T-helper 1 cell treated with Interleukin-12 subunit alpha and Interleukin-12 subunit beta and Interleukin-4 antibody, amounts not matched to agents 30 μg/mL and 1 μg/mL, for 36 hours (primary cell): ENCODE measurements around the gene CNTN1.

Source experiments
- H3K27ac Mint-ChIP-seq: one replicate; pipeline ENCODE4 v1.8.0; 2021; ENCODE audit warnings: mild to moderate bottlenecking, mixed read lengths
- H3K27me3 Mint-ChIP-seq: one replicate; pipeline ENCODE4 v1.8.0; 2021; ENCODE audit warnings: low read depth, mixed read lengths
- H3K36me3 Mint-ChIP-seq: one replicate; pipeline ENCODE4 v1.8.0; 2021; ENCODE audit warnings: low read depth, mixed read lengths
- H3K4me1 Mint-ChIP-seq: one replicate; pipeline ENCODE4 v1.8.0; 2021; ENCODE audit warnings: low read depth, mixed read lengths
- H3K4me3 Mint-ChIP-seq: one replicate; pipeline ENCODE4 v1.8.0; 2021; ENCODE audit warnings: mild to moderate bottlenecking, moderate library complexity, mixed read lengths
- H3K9me3 Mint-ChIP-seq: one replicate; pipeline ENCODE4 v1.8.0; 2021; ENCODE audit warnings: mixed read lengths

CNTN1 gene

GRCh38 chr12:40903040-40903439, 210.8 kb downstream of the CNTN1 start:
- Mint-ChIP-seq H3K4me3 (no peak overlapping the region), H3K27ac (no peak overlapping the region), H3K27me3 (no peaks in the 10 kb centered on the region), H3K9me3 (no peaks in the 10 kb centered on the region), H3K36me3 (no peaks in the 10 kb centered on the region), H3K4me1 (no peaks in the 10 kb centered on the region)

GRCh38 chr12:40907115-40907527, 214.9 kb downstream of the CNTN1 start:
- Mint-ChIP-seq H3K27ac (no peak overlapping the region), H3K9me3 (no peaks in the 10 kb centered on the region)

DNA sequence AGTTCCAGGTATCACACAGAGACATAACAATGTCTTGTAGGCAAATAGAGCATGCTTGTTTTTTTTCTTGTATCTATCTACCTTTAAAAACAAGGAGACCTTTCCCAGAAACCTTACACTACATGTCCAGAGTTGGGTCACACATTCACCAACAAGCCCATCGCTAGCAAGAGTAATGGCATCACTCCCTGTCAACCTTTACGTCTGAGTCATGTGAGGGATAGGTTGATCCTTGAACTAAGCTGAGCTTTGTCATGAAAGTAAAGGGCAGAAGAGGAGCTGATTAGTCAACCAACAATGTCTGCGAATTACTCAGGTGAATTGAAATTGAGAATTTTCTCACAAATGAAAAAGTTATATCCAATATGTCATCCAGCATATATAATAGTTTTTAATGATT, 219.4 kb downstream of the CNTN1 start:
- Mint-ChIP-seq H3K36me3 (no peaks in the 10 kb centered on the region), H3K4me3 (no peak overlapping the region), H3K4me1 (no peaks in the 10 kb centered on the region), H3K9me3 (no peaks in the 10 kb centered on the region), H3K27ac (no peak overlapping the region), H3K27me3 (no peaks in the 10 kb centered on the region)

More at GRCh38 chr12:40907115-40907527, 214.9 kb downstream of the CNTN1 start:
- Mint-ChIP-seq H3K36me3 (no peaks in the 10 kb centered on the region), H3K27me3 (no peaks in the 10 kb centered on the region), H3K4me3 (no peak overlapping the region), H3K4me1 (no peaks in the 10 kb centered on the region)

- no peaks in the 10 kb centered on the region for H3K9me3 Mint-ChIP-seq
- H3K36me3 Mint-ChIP-seq, result no peaks in the 10 kb centered on the region
- peaks cover 3% of the 10 kb centered on the region for H3K4me1 Mint-ChIP-seq
- no peak overlapping the region for H3K4me3 Mint-ChIP-seq
- H3K27ac Mint-ChIP-seq, result no peak overlapping the region
- peaks cover 3% of the 10 kb centered on the region for H3K27me3 Mint-ChIP-seq
These were observed 222.9 kb downstream of the CNTN1 start for GRCh38 chr12:40915172-40915571.

DNA sequence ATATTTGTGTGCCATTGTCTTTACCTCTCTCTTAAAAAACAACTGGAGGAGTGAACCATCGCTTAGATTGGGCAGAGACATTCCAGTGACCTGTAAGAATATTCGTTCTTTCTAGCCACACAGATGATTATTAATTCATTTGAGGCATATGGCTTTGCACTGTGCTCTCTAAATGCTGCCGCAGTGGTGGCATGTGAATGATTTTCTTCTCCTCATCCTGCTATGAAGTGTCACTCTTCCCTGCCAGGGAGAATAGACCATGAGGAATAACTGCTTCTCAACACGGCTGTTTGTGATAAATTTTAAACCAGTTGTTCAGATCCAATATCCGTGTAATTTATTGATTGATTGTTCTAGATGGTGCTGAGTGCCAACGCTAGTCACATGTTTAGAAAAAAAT, 225.3 kb downstream of the CNTN1 start:
- H3K4me1 Mint-ChIP-seq, result peaks cover 3% of the 10 kb centered on the region
- no peak overlapping the region for H3K27ac Mint-ChIP-seq
- H3K36me3 Mint-ChIP-seq, result no peaks in the 10 kb centered on the region
- no peaks in the 10 kb centered on the region for H3K9me3 Mint-ChIP-seq
- peaks cover 3% of the 10 kb centered on the region for H3K27me3 Mint-ChIP-seq
- H3K4me3 Mint-ChIP-seq, result no peak overlapping the region

GRCh38 chr12:40921563-40922163, 229.4 kb downstream of the CNTN1 start:
- Mint-ChIP-seq H3K4me1 (peaks cover 3% of the 10 kb centered on the region), H3K27ac (no peak overlapping the region), H3K36me3 (no peaks in the 10 kb centered on the region), H3K9me3 (no peaks in the 10 kb centered on the region), H3K27me3 (peaks cover 3% of the 10 kb centered on the region), H3K4me3 (no peak overlapping the region)

GRCh38 chr12:40937891-40938290, 245.7 kb downstream of the CNTN1 start:
- Mint-ChIP-seq H3K4me1 (no peaks in the 10 kb centered on the region), H3K27me3 (no peaks in the 10 kb centered on the region), H3K36me3 (no peaks in the 10 kb centered on the region), H3K27ac (no peak overlapping the region), H3K4me3 (no peak overlapping the region), H3K9me3 (no peaks in the 10 kb centered on the region)

- Mint-ChIP-seq H3K4me3 (no peak overlapping the region), H3K27ac (no peak overlapping the region), H3K27me3 (no peaks in the 10 kb centered on the region), H3K4me1 (no peaks in the 10 kb centered on the region), H3K36me3 (no peaks in the 10 kb centered on the region), H3K9me3 (no peaks in the 10 kb centered on the region)
These were observed 250.1 kb downstream of the CNTN1 start for GRCh38 chr12:40942326-40942725.

DNA sequence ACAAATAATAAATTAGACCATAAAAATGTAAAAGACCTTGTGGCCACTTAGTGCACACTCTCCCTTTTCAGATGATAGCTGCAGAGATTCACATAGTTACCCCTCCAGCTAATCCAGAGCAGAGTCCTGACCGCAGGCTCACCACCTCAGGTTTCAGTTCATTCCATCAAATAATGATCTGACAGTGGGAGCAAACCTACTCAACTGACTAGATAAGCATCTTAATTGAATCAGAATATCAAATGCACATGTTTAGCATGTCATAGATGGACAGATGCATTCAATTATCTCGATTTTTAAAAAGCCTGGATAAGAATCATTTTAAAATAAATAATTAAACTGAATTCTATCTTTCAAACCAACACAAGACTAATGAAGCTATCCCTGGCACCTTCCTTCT, 253.5 kb downstream of the CNTN1 start:
- Mint-ChIP-seq H3K27me3 (no peaks in the 10 kb centered on the region), H3K9me3 (no peaks in the 10 kb centered on the region), H3K36me3 (no peaks in the 10 kb centered on the region), H3K4me3 (no peak overlapping the region), H3K4me1 (no peaks in the 10 kb centered on the region), H3K27ac (no peak overlapping the region)

DNA sequence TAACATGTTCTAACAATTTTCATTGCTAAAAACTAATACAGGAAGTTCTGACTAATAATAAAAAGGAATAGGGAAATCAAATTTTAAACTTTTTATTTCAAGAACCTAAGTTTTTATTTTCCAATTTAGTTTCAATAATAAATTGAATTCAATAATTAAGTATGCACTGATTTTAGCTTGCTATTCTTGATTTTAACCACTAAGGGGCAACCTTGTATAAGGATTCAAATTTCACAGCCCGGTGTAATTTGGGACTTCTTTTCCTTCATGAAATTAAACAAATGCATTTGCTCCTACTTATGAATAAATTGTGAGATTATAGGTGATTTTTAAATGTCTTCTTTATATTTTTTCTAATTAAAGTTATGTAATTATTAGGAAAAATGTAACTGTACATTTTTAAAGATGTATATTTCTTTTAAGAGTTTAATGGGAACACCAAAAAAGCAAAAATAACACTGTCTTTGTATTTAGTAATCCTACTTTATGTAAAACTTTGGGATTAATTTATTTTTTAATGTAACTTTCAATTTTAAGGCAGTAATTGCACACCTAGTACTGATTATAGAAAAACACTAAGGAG, 254.5 kb downstream of the CNTN1 start:
- H3K4me3 Mint-ChIP-seq, result no peak overlapping the region
- H3K4me1 Mint-ChIP-seq, result no peaks in the 10 kb centered on the region
- H3K36me3 Mint-ChIP-seq, result no peaks in the 10 kb centered on the region
- no peaks in the 10 kb centered on the region for H3K9me3 Mint-ChIP-seq
- H3K27ac Mint-ChIP-seq, result no peak overlapping the region
- no peaks in the 10 kb centered on the region for H3K27me3 Mint-ChIP-seq

GRCh38 chr12:40947797-40948196, 255.6 kb downstream of the CNTN1 start:
- no peaks in the 10 kb centered on the region for H3K27me3 Mint-ChIP-seq
- H3K36me3 Mint-ChIP-seq, result no peaks in the 10 kb centered on the region
- no peak overlapping the region for H3K4me3 Mint-ChIP-seq
- H3K9me3 Mint-ChIP-seq, result no peaks in the 10 kb centered on the region
- H3K27ac Mint-ChIP-seq, result no peak overlapping the region
- no peaks in the 10 kb centered on the region for H3K4me1 Mint-ChIP-seq

- H3K36me3 Mint-ChIP-seq, result no peaks in the 10 kb centered on the region
- no peaks in the 10 kb centered on the region for H3K4me1 Mint-ChIP-seq
- H3K27ac Mint-ChIP-seq, result no peak overlapping the region
These were observed 260.8 kb downstream of the CNTN1 start for GRCh38 chr12:40953076-40953475.

DNA sequence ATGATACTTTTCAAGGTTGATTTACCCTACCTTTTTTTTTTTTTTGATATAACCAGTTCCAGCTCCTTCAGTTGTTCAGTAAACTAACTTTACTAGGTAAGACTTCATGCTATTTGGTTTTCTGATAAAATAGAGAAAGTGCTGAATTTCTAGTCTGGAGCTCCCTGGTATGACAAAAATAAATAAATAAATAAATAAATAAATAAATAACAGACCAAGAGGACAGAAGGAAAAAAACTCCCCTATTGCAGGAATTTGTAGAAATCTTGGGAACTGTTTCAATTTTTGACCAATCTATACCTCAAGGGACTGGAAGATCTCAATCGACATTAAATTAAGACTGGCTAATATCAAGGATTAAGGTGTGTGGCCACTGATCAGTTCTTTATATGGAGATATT, 265.2 kb downstream of the CNTN1 start:
- Mint-ChIP-seq H3K27ac (no peak overlapping the region), H3K9me3 (no peaks in the 10 kb centered on the region), H3K27me3 (no peaks in the 10 kb centered on the region), H3K36me3 (no peaks in the 10 kb centered on the region), H3K4me1 (no peaks in the 10 kb centered on the region), H3K4me3 (no peak overlapping the region)

More at GRCh38 chr12:40953076-40953475, 260.8 kb downstream of the CNTN1 start:
- Mint-ChIP-seq H3K4me3 (no peak overlapping the region), H3K27me3 (no peaks in the 10 kb centered on the region), H3K9me3 (no peaks in the 10 kb centered on the region)

- Mint-ChIP-seq H3K9me3 (no peaks in the 10 kb centered on the region), H3K4me3 (no peak overlapping the region), H3K27me3 (no peaks in the 10 kb centered on the region), H3K4me1 (no peaks in the 10 kb centered on the region), H3K36me3 (no peaks in the 10 kb centered on the region), H3K27ac (no peak overlapping the region)
These were observed 266.8 kb downstream of the CNTN1 start for GRCh38 chr12:40959041-40959440.

DNA sequence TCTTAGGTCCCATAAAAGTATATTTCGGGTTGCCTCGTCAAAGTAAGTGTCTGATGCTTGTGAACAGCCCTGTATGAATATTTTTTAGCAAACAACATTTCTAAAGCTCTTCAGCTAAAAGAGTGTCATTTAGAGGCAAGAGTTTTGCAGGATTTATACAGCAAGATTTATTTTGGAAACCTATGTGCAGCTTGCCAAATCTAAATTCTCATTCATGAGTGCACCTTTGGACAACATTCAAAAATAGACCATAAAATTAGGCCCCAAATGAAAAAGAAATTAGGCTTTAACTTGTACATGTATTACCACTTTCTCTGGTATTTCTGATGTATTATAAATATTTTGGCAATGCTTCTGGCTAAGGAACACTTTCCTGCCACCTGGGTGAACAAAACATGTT, 271.5 kb downstream of the CNTN1 start:
- no peaks in the 10 kb centered on the region for H3K4me1 Mint-ChIP-seq
- no peak overlapping the region for H3K4me3 Mint-ChIP-seq
- no peaks in the 10 kb centered on the region for H3K36me3 Mint-ChIP-seq
- H3K9me3 Mint-ChIP-seq, result no peaks in the 10 kb centered on the region
- H3K27me3 Mint-ChIP-seq, result no peaks in the 10 kb centered on the region
- no peak overlapping the region for H3K27ac Mint-ChIP-seq

DNA sequence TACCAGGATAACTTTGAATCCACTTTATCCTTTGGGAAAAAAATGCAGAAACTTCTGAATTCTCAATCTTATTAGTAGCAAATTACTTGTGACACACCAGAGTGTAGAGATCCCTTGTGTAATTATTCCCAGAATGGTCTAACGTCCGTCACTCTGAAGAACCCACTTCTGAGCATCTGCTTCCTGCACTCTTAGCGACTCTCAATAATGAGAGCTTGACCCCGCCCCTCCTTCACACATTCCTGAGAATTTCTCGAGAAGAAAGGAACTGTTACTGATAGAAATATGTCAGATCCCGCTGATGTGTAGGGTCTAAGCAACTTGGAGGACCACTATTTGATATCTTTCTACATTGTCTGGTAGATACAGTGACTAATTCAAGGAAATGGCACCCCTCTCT, 277.6 kb downstream of the CNTN1 start:
- H3K4me1 Mint-ChIP-seq, result no peaks in the 10 kb centered on the region
- no peak overlapping the region for H3K4me3 Mint-ChIP-seq
- H3K9me3 Mint-ChIP-seq, result no peaks in the 10 kb centered on the region
- H3K27ac Mint-ChIP-seq, result no peak overlapping the region
- H3K36me3 Mint-ChIP-seq, result no peaks in the 10 kb centered on the region
- no peaks in the 10 kb centered on the region for H3K27me3 Mint-ChIP-seq
